ENCODE data around the gene GTF3C4.

DNA sequence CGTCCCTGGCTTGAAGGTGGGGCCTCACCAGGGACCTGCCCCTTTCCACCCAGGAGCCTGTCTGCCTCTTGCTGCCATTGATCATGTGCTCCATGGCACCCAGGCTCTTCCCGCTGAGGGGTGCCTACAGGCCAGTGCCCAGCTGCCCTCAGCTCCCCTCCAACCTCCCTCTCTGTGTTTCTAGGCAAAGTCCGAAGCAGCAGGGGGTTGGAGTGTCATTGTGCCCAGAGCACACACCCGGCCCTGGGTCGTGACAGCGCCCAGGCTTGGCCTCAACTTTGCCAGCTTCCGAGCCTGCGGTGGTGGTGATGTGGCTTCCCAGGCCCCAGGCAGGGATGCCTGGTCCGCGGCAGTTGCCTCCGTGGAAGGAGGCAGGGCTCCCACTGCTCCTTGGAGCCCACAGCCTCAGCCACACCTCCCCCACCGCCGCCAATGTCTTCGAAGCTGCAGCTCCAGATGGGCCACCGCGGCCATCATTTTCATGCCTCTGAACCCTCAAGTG is 52.4 kb downstream of the GTF3C4 start:
- TF ChIP-seq, protein P1, sequence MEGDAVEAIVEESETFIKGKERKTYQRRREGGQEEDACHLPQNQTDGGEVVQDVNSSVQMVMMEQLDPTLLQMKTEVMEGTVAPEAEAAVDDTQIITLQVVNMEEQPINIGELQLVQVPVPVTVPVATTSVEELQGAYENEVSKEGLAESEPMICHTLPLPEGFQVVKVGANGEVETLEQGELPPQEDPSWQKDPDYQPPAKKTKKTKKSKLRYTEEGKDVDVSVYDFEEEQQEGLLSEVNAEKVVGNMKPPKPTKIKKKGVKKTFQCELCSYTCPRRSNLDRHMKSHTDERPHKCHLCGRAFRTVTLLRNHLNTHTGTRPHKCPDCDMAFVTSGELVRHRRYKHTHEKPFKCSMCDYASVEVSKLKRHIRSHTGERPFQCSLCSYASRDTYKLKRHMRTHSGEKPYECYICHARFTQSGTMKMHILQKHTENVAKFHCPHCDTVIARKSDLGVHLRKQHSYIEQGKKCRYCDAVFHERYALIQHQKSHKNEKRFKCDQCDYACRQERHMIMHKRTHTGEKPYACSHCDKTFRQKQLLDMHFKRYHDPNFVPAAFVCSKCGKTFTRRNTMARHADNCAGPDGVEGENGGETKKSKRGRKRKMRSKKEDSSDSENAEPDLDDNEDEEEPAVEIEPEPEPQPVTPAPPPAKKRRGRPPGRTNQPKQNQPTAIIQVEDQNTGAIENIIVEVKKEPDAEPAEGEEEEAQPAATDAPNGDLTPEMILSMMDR (conservative IDR thresholded peaks at IDR 0.05 in 1 of 2, IDR thresholded peaks at IDR 0.05 in 1 of 2; ENCODE audit: extremely low read depth in 1 of 2, insufficient read depth in 1 of 2, low read depth in 1 of 2, low read length in 2 of 2) = no peak
- no peak for TF ChIP-seq EZH2 (IDR thresholded peaks at IDR 0.05; ENCODE audit: borderline replicate concordance, low read length)
